SK-N-SH treated with all-trans-retinoic acid at 6 μM for 48 hours (cell line): Measurements from ENCODE around the gene PTPRD.

Source experiments
- ARNTL ChIP-seq: fragments of 450-650 bp; formaldehyde crosslinking; IDR thresholded peaks from 2 replicates; pipeline ENCODE4 v1.5.0; 2020; ENCODE audit warnings: low read depth, mild to moderate bottlenecking, moderate library complexity, borderline replicate concordance
- BACH2 ChIP-seq: fragments of 250-450 bp; sonication (Bioruptor Pico); IDR thresholded peaks from 2 replicates; pipeline ENCODE4 v1.9.0; 2021; ENCODE audit warnings: mild to moderate bottlenecking, borderline replicate concordance
- ZC3H10 ChIP-seq: fragments of 250-450 bp; sonication (Bioruptor Pico); IDR thresholded peaks from 2 replicates; pipeline ENCODE4 v1.5.1; 2021; ENCODE audit warnings: mild to moderate bottlenecking, moderate library complexity
- ZFP3 ChIP-seq: fragments of 250-450 bp; sonication (Bioruptor Pico); IDR thresholded peaks from 2 replicates; pipeline ENCODE4 v1.5.0; 2020; ENCODE audit warnings: mild to moderate bottlenecking, moderate library complexity
- ZNF70 ChIP-seq: fragments of 450-650 bp; formaldehyde crosslinking; IDR thresholded peaks from 2 replicates; pipeline ENCODE4 v1.5.0; 2020; ENCODE audit warnings: mild to moderate bottlenecking, moderate library complexity
- ZNF8 ChIP-seq: fragments of 450-650 bp; formaldehyde crosslinking; IDR thresholded peaks from 2 replicates; pipeline ENCODE4 v1.5.0; 2020; ENCODE audit warnings: mild to moderate bottlenecking, moderate library complexity
- TF ChIP-seq, protein P1 (sequence below): fragments of 250-450 bp; sonication (Bioruptor Pico); IDR thresholded peaks from 2 replicates; pipeline ENCODE4 v1.8.0; 2020; ENCODE audit warnings: mild to moderate bottlenecking, moderate library complexity, borderline replicate concordance
- TF ChIP-seq, protein P2 (sequence below): fragments of 250-450 bp; sonication (Bioruptor Pico); IDR thresholded peaks from 2 replicates; pipeline ENCODE4 v1.8.0; 2021; ENCODE audit warnings: low read depth, mild to moderate bottlenecking, moderate library complexity, borderline replicate concordance

DNA sequence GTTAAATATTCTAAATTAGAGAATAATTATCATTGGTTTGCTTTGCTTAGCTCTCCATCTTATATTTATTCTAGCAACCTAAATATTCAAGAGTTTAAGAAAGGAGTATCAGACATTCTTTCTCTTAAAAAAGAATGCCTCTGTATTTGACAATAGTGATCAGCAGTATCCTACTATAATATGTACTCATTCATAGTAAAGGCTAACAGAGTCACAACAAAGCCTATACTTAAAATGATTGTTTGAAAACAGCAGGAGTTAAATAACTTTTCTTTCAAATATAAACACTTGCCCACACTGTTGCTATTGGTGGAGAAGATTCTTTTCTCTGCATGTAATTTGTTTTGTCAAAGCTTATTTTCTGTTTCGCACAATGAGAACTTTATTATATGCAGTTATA lies 178.4 kb downstream of the PTPRD start:
- TF ChIP-seq ARNTL (CRISPR knock-in tag) (no peak), BACH2 (CRISPR knock-in tag) (no peak), ZC3H10 (CRISPR knock-in tag) (no peak), ZNF8 (CRISPR knock-in tag) (no peak), ZNF70 (no peak), ZFP3 (CRISPR knock-in tag) (no peak)
- TF ChIP-seq, protein P1, sequence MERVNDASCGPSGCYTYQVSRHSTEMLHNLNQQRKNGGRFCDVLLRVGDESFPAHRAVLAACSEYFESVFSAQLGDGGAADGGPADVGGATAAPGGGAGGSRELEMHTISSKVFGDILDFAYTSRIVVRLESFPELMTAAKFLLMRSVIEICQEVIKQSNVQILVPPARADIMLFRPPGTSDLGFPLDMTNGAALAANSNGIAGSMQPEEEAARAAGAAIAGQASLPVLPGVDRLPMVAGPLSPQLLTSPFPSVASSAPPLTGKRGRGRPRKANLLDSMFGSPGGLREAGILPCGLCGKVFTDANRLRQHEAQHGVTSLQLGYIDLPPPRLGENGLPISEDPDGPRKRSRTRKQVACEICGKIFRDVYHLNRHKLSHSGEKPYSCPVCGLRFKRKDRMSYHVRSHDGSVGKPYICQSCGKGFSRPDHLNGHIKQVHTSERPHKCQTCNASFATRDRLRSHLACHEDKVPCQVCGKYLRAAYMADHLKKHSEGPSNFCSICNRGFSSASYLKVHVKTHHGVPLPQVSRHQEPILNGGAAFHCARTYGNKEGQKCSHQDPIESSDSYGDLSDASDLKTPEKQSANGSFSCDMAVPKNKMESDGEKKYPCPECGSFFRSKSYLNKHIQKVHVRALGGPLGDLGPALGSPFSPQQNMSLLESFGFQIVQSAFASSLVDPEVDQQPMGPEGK (CRISPR knock-in tag): no peak
- TF ChIP-seq, protein P2, sequence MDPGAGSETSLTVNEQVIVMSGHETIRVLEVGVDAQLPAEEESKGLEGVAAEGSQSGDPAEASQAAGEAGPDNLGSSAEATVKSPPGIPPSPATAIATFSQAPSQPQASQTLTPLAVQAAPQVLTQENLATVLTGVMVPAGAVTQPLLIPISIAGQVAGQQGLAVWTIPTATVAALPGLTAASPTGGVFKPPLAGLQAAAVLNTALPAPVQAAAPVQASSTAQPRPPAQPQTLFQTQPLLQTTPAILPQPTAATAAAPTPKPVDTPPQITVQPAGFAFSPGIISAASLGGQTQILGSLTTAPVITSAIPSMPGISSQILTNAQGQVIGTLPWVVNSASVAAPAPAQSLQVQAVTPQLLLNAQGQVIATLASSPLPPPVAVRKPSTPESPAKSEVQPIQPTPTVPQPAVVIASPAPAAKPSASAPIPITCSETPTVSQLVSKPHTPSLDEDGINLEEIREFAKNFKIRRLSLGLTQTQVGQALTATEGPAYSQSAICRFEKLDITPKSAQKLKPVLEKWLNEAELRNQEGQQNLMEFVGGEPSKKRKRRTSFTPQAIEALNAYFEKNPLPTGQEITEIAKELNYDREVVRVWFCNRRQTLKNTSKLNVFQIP: no peak
